DMS79 treated with DMSO at 0.1 percent for 48 hours (cell line): Measurements from ENCODE around the gene DYRK1A.
"Not testable (repeated sequence)": the region's sequence is repeated elsewhere in the genome, so short reads cannot be mapped to it uniquely, and the experiment has no call there.

Source experiments
- DNase-seq: peaks from one replicate; lab custom pipeline; 2025; lab: John Stamatoyannopoulos, UW

Gene DYRK1A

DNA sequence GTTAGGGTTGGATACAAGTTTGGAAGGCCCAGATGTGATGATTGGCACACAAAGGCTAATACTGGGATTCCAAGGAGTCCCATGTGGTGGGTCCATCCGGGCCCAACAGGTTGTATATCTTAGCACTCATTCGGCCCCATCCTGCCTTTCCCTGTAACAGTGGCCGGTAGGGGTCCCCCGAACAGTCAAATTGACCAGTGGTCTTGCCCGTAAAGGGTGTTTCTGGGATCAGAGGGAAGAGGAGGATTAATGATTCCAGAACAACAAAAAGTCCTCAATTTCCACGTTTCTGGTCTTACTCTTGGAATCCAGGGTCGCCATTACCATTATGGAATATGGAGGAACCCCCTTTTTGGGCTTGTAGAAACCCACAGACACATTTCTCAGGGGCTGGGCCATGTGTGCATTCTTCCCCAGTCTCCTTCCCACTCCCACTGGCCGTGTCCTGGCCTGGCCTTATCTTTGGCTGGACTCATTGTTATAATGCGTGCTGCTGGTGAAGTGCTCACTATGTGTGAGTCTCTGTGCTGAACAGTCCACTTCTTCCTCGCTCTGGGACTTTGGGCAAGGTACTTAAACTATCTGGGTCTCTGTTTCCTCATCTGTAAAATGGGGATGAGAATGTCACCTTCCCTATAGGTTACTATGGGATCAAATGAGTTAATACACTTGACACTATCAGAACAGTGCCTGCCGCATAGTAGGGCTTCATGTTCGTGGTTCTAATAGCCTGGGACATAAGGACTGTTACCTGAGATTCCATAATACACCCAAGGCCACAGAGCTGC lies 161.8 kb downstream of the DYRK1A start:
- no peak for DNase-seq

DNA sequence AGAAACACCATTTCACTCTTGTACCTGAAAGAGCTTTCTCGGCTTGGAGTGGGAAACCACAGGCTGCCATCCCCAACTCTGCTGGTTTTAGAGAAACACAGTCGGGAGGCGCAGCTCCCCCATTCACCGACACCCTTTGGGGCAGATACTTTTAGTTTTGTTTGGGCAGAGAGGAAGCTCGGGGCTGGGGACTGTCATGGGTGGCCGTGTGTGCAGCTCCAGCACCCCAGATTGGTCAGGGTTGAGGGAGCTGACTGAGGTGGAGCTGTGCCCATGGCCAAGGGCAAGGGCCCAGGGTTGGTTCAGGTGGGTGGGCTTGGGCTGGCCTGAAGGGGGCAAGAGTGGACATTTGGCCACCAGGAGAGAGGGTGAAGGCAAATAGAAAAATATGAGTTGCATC lies 163.1 kb downstream of the DYRK1A start:
- DNase-seq: no peak

DNA sequence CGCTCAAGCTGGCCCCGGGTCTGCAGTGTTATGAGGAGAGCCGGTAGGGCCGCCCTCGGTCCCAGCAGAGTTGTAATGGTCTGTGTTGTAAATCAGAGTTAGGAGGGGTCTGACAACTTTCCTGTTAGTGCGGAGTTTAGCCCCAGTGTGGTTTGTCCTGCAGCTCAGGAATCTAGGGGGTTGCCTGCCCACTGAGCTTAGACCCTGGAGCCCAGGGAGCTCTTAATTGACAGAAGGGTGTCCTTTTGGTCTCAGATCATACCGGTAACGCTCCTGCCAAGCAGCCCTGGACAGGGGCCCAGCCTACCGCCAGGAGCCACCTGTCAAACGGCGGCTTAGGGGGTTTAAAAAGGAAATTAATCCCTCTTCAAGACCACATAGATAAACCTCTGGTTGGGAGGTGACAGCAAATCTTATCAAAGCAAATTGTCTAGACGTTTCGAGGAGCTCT lies 164.4 kb downstream of the DYRK1A start:
- no peak for DNase-seq

DNA sequence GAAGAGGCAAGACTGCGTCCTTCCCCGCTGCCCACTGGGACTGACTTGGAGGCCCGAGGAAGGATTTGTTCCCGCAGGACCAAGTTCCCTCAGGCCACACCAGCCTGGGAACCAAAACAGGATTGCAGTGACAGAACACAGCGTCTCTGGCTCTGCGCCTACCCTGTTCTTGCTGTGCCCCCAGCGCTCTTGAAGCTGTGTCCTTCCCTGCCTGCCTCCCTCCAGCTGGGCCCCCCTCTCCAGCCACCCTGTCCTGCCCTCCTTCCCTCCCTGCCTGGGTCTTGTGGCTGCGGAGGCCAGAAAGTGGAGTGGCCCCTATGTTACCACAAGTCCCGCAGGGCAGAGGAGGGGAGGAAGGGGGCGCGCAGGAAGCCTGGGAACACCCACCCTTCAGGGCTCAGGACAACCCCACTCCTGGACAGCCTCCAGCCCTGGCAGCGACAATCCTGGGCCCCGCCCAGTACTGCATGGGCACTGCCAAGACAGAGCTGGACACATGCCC lies 164.9 kb downstream of the DYRK1A start:
- DNase-seq: no peak

DNA sequence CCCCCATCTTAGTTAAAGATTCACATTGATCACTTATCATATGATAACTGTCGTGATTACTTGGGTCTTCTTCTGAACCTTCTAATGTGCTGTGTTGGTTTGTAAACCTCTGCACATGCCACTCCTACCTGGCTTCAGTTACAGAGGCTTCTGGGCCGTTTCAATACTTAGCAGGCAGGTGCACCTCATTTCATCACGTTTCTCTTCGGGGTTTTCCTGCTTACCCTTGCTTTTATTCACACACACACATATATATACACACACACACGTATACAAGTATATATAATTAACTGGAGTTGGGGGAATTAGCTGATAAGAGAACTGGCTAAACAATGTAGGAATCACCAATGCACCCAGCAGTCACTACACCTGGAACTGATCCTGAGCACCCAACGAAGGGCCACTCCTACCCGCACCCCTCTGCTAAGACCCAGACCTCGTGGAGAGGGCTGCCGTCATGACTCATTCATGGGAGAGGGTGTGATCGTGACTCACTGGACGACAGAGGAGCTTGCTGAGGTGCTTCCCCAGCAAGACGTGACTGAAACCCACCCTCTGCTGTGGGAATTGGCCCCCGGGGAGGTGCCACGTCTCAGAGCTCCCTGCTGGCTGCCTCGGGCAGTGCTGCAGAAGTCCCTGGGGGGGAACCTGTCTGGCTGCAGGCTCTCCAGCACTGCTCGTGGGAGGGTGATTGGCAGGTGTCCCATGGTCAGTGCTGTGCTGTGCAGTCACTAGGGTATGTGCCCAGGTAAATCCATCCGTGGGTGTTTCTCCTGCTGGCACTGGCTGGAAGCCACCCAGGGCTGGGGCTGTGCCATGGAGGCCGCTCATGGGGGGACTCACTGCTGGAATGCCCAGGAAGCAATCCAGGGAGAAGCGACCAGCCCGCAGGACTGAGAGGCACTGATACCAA lies 166.6 kb downstream of the DYRK1A start:
- no peak for DNase-seq

DNA sequence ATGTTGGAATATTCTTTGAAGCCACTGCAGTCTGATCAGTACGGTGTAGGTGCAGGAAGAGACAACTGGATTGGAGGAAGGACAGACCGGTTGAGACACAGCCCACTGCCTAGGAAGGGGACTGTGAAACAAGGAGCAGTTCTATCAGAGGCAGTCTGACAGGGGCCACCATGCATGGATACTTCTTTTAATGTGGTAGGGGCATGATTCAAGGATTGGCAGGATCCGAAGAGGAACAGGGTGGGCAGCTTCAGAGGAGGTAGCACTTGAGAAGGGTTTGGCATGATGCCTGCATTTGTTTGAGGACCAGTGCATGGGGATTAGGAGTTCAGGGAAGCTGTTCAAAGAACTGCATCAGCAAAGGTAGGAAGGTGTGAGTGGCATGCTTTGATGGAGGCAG lies 167.9 kb downstream of the DYRK1A start:
- peak; percentile 18 for DNase-seq

DNA sequence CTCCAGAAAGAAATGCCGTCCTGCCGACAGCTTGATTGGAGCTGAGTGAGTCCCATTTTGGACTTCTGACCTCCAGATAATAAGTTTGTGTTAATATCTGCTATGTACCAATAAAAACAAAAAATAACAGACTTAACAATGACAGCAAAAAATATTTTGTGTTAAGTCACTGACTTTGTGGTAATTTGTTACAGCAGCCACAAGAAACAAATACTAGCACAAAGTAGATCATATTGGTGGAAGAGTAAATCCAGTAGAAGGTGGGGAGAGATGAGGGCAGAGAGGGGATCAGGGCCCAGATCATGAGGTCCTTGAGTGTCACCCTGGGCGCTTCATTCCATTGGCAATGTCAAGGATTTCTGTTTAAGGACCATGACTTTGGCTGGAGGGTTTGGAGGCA lies 168.6 kb downstream of the DYRK1A start:
- no peak for DNase-seq

DNA sequence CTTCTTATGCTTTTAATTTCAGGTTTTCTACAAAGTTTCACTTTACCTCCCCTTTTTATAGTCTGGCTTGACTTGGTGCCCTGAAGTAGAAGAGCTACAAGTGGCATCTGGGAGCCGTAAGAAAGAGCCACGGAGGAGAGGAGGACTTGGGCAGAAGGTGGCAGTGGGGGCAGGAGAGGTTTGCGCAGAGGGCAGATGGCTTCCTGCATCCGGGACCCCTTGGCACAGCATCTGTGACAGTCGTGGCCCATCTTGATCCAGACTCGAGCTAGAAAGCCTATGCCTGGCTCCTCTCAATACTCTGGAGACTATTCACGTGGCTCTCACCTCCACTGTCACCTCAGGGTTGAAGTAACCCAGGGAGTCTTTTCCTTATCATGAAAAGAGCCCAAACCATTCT lies 169.1 kb downstream of the DYRK1A start:
- no peak for DNase-seq

DNA sequence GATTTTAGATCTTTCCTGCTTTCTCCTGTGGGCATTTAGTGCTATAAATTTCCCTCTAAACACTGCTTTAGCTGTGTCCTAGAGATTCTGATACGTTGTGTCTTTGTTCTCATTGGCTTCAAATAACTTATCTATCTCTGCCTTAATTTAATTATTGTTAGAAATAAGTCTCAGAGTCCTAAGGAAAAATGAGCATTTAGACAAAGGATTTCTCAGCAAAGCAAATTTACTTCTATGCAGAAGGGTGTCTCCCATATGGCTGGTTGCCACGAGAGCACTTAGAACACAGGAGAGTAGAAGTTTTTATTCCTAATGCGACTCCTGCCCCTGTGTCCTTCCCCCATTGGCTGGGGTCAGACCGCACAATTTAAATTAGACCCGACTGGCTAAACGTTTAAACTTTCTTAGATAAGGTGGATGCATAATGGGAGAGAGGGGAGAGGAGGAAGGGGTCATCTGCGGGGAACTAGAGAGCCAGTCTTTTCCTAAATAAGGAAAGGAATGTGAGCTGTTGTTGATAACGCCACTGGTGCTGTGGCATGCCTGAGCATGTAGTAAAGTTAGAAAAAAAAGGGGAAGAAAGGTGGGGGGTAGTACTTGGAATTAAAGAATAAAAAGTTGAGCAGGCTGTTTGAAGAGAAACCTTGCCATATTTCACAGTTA lies 170.2 kb downstream of the DYRK1A start:
- no peak for DNase-seq

DNA sequence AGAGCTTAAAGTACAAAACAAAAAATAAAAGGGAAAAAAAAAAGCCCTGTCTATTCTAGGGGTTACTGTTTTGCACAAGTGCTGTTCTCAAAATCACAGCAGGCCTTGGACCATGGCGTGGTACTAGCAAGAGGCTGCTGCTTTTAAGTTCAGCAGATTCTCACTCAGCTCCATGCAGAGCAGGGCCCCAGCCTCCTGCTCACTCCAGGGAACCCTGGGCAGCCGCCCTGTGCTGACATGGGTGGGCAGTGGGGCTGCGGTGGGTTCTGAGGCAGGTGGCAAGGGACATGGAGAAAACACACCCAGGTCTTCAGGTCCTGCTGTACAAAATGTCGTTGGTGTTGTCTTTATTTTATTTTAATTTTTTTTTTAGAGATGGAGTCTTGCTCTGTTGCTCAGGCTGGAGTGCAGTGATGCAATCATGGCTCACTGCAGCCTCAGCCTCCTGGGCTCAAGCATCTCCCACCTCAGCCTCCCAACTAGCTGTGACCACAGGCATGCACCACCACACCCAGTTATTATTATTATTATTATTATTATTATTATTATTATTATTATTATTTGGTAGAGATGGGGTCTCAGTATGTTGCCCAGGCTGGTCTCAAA lies 170.9 kb downstream of the DYRK1A start:
- DNase-seq: no peak

DNA sequence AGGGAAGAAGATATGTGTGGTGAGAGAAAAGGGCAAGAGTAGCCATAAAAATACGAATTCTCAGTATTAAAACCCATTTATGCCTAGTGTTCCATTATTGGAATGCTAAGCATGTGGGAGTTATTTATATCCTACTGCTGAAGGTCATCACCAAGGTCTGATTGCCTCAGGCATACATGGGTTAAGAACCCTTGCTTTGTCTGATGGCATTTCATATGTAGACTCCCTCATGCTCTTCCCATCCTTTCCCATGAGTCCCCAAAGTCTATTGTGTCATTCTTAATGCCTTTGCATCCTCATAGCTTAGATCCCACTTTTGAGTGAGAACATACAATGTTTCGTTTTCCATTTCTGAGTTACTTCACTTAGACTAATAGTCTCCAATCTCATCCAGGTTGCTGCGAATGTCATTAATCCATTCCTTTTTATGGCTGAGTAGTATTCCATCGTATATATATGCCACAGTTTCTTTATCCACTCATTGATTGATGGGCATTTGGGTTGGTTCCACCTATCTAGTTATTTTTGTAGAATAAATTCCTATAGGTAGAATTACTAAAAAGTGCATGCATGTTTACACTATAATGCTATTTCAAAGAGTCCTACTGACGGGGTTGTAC lies 172.5 kb downstream of the DYRK1A start:
- DNase-seq: no peak

DNA sequence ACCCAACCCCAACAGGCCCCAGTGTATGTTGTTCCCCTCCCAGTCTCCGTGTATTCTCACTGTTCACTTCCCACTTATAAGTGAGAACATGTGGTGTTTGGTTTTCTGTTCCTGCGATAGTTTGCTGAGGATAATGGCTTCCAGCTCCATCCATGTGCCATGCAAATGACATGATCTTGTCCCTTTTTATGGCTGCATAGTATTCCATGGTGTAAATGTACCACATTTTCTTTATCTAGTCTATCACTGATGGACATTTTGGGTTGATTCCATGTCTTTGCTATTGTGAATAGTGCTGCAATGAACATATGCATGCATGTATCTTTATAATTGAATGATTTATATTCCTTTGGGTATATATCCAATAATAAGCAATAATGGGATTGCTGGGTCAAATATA lies 174.6 kb downstream of the DYRK1A start:
- not testable (repeated sequence) for DNase-seq

DNA sequence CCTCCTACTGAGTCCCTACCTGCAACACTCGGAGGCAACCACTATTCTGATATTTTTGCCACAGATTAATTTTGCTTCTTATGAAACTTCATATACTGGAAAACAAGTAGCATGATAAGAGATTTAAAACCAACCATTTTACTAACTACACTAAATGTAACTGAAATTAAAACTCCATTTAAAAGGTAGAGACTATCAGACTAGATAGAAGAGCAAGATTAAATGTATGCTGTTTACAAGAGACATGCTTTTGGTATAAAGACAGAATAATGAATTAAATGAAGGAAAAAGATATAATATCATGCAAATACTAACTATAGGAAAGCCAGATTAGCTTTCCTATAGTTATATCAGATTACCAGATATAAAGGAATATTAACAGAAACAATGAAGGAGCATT lies 175.9 kb downstream of the DYRK1A start:
- no peak for DNase-seq

DNA sequence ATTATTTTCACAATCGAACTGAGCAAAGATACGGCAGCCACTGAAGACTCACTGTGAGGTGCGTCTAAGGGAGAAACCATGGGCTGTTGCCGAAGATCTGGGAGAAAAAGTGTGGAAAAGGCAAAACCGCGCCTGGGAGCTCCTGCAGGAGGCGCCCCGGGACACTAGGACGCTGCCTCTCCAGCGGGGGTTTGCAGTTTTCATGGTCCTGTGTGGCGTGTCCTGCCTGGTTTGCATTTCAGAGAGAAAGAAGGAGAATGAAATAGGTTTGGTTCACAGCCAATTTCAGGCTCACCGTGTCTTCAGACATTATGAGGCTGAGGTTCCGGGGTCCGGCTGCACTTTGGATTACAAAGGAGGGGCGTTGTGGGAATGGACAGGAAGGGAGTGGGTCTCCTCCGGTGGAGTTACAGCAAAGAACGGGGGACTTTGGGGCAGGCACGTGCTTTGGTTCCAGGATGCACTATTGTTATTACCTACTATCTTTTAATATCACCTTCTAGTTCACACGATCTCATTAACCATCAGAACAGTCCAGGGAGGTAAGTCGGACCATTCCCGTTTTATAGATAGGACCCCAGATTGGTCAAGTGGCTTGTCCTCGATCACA lies 179.8 kb downstream of the DYRK1A start:
- no peak for DNase-seq

DNA sequence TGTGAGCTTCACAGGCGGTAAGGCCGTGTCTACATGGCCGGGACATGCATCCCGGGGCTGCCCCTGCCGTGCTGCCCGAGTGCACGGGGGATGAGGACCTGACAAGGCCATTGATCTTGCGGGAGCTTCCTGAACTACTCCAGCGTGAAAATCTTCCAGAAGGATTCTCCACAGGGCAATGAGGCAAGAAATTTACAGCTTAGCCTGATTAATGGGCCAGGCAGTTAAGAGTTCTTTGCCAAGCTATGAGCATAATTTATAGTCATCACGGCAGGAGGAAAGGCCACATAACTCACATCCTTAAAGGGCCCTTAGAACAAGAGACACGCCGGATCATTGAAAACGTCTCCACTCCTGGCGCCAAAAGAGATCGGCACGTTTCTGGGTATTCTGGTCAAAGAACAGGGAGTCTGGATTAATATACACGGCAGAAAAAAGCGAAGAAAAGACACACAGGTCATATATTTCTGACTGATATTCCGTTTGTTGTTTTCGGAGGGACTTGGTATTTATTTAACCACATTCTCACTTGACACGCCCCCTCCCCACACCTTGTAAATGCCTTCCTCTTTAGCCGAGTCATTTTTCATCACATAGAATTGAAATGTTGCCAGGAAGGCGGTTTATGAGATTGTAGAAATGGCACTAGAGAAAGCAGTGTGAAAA lies 180.5 kb downstream of the DYRK1A start:
- peak; percentile 99 for DNase-seq

DNA sequence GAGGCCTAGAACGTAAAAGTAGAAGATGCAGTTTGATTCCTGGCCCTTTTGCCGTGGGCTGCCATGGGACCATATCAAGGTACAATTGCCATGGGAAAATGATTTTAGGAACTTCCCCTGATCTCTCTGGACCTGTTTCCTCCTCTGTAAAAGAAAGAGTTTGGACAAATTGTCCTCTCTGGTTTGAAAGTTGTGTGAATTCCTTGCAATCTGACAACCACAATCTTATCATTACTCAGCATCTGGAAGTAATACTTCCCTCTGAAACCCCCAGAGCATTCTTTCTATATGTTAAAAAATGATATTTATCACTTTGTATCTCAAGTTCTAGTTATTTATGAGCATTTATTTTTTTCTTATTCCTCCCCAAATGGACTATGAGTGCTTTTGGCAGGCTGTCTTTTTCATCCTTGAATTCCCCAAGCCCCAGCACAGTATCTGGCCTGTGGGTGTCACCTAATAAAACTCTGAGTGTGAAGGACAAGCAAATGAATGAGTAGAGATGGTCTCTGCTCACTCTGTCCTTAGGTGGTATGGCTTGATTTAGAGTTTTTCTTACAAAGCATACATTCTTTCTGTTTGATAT lies 181.1 kb downstream of the DYRK1A start:
- no peak for DNase-seq

DNA sequence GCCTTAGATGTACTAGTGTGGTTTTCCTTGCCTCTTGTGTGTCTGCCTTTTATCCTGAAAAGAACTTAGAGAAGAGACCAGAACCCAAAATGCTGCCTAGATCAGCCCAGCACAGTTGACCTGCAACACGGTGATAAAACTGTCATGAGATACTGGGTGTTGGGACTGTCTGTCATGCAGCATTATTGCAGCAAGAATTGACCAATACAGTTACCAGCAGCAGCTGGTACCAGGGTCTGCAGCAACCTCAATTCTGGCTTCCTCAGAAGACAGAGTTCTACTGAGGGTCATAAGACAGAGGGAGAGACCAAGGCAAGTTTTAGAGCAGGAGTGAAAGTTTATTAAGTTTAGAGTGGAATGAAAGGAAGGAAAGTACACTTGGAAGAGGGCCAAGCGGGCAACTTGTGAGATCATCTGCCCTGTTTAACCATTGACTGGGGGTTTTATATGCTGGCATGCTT lies 182.0 kb downstream of the DYRK1A start:
- no peak for DNase-seq

DNA sequence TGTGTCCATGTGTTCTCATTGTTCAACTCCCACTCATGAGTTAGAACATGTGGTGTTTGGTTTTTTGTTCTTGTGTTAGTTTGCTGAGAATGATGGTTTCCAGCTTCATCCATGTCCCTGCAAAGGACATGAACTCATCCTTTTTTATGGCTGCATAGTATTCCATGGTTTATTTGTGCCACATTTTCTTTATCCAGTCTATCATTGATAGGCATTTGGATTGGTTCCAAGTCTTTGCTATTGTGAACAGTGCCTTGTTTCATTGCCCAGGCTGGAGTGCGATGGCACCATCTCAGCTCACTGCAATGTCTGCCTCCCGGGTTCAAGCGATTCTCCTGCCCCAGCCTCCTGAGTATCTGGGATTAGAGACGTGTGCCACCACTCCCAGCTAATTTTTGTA lies 183.2 kb downstream of the DYRK1A start:
- DNase-seq: not testable (repeated sequence)

DNA sequence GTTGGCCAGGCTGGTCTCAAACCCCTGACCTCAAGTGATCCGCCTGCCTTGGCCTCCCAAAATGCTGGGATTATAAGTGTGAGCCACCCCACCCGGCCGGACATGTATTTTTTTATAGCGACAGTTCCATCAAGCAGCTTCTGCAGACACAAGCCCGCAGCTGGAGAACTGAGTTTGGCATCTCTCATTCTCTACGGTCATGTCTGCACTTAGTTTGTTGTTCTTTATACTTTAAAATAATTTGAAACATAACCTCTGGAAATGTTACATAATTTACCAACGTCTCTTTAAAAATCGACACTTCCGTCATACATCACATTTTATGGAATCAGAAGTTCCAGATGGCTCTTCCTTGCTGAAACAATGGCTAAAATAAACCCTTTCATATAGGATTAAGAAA lies 183.6 kb downstream of the DYRK1A start:
- DNase-seq: no peak
